EH (cell line): ENCODE data around the gene RNF112.

ENCODE experiments used
- DNase-seq: peaks from one replicate; pipeline ENCODE4 v3.0.0-alpha.2; 2015; ENCODE audit warnings: low read depth

The RNF112 gene

DNA sequence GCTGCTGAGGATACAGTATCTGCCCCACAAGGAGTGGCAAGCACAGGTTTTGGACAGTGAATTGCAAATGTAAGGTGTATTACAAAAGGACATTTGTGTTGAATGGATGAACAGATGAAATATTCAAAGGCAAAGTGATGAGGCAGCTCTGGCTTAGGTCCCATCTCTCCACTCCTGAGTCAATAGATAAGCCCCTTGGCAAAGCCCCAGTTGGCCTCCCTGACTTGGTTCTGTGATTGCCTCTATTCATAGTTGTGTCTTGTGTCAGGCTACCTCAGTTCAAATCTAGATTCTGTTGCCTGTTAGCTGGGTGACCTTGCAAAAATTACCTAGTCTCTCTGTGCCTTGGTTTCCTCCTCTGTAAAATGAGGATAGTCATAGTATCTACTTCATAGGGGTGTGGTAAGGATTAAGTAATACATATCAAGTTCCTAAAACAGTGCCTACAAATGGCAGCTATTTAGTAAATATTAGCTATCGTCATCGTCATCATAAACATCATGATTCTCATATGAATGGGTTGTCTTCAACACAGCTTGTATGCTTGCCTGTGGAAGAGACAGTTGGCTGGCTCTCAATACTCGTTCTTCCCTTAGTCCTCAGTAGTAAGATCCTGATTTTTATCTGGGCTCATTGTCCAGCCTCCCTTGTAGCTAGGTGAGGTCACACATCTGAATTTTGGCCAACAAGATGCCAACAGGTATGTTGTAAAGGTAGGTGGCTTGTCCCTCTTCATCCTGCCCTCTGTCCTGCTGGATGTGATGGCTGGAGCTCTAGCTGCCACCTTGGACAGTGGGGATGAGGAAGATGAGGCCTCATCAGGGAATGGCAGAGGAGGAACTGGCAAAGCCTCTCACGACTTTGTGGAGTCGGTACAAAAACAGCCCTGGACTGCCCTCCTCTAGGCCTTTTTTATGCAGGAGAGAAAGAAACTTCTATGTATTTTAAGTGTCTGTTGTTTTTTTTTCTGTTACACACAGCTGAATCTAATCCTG lies 21.9 kb upstream of the RNF112 start:
- DNase-seq = peak; percentile 38

DNA sequence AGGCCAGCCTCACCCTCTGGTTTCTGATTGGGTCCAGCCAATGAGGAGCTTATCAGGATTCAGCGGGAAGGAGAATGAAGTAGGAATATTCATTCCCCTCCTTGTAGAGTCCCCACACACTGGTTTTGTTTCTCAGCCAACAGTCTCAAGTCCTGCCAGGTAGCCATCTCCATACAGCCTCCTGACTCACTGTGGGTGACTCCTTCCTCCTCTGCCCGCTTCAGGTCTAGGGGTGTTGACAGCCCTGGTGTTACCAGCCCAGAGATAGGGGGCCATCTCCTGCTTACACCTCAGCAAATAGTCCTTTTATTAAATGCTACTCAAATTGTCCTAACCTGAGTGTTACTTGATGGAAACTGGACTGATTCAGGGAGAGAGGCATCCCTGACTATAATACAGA lies 20.1 kb upstream of the RNF112 start:
- no peak for DNase-seq

DNA sequence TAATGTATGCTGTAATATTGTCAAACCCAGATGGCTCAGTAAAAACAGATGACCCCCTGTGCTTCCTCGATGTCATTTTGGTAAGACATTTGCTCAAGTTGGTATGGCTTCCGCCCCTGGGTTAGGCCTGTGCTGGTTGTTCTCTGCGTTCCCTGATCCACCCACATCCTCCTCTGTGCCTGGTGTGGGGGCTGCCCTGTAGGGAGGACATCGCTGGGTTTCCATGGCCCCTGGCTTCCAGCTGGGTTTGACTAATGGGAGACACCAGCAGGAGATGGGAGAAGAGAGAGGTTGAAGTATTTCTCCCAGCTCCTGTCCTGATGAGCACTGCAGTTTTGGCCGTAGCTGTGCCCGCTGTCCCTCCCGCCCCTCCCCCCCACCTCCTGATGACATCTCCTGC lies 19.6 kb upstream of the RNF112 start:
- no peak for DNase-seq

DNA sequence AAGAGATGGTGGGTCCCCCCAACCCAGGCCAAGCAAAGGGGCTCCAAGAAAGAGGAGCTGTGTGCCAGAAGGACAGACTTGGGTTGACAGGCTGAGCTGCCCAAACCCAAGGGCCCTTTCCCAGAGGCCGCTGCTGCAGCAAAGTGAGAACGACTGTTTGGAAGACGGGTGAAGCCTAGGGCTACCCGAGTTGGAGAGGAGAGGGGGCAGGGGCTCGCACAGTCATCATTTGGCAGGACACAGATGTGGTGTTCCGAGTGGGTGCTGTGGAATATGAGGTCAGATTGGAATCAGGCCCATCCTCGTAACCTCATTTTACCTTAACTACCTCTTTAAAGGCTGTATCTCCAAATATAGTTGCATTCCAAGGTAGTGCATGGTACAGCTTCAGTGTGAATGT lies 18.7 kb upstream of the RNF112 start:
- DNase-seq = no peak

DNA sequence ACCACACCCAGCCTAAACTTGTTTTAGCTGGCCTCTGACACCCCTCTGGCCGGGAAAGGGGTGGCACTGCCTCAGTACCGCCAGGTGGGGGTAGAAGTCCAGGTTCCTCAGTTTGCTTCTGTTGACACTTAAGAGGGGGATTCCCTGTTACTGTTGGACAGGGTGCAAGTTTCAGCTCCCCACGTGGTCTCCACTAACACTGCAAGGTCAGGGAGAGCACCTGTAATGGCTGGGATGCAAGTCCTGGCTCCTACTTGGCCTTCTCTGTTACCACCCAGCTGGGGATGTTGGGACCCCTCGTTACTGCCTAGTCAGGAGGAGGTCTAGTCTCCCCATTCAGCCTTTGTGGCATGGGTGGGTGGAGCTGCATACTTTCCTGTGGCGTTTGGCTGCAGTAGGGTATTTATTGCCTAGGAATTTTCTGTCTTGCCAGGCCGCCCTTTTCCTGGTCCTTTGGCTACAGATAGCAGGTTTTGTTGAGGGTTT lies 13.4 kb upstream of the RNF112 start:
- peak; percentile 6 for DNase-seq

DNA sequence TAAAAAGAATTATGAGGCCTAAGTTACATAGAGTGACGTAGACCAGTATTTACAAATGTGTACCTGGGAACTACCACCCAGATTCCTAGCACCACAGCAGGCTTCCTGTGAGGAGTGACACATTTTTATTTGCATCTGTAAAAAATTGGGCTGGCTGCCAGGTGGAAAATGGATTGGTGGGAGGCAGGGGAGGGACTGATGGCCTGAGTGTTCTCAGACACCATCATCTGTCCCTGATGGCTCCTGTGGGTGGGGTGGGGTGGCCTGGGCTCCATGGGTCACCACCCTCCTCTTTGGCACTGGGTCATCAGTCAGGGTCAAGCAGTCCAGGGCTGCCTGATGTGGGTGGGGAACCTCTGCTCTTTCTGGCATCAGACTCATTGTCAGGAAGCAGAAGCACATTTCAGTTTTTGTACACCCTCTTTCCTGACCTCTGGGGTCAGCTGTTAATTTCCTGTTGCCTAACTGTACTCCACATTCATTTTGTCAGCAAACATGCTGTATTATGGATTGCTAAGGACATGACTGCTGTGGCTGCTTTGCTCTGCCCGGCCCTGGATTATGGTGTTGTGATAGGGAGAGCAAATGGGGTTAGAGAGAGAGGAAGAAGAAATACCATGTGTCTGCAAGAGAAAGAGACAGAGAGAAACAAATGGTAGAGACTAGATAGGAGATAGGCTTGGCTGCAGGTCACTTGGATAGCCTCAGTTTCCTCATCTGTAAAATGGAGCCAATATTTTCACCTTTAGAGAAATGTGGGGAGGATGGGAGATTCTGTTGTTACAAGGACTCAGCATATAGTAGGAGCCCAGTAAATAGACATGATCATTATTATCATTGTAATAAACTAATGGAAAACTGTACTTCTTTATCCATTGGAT lies 12.5 kb upstream of the RNF112 start:
- peak; percentile 24 for DNase-seq

DNA sequence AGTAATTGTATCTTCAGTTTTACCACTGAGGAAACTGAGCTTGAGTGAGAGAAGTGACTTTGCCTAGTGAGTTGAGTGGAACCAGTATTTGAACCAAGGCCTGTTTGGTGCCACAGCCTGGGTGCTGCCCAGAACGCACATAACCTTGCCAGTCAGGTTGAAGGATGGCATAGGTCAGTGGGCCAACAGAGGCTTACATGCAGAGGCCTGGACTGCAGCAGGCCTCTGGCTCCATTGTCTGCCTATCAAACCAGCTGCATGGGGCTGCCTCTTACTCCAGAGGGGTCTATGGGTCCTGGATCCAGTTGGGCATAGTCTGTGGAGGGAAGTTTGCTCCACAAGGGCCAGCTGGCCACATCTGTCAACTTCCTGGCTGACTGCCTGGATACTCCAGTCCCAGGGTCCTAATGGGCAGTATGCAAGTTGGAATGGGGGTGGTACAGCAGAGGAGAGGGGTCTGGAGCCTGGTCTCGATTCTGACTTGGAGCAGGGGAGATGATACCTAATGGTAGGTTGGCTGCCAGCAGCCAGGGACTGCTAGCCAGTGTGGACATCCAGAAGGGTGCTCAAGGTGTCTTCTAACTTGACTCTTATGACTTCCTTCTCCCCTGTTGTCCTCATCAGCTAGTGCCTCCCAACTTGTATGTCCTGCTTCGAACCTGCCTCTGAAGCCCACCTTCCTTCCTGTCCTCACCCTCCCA lies 11.1 kb upstream of the RNF112 start:
- no peak for DNase-seq

DNA sequence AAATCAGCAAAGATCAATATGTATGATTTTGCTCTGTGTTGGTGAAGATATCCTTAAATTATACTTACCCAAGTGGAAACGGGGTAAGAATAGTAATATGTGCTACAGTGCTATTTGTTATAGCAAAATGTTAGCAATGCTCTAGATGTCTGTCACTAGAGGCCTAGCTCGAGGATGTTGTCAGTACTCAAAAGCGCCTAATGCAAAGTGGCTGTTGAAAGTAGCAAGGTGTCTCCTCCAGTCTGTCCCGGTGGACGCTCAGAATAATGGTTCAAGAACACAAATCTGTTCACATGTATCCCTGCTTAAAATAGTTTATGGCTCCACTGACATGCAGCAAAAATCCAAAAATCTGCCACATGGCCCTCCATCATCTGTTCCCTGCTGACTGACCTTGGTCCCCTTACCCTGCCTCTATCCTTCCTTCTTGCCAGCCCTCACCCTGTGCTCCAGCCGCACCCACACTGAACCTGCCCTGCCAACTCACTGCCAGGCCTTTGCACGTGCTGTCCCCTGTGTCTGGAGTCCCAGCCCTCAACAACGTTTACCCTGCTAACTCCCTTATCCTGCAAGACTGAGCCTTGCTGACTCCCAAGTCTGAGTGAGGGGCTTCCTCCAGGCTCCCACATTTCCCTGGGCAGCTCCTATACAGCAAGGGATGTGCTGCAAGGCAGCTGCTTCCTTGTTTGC lies 9.6 kb upstream of the RNF112 start:
- DNase-seq = no peak

DNA sequence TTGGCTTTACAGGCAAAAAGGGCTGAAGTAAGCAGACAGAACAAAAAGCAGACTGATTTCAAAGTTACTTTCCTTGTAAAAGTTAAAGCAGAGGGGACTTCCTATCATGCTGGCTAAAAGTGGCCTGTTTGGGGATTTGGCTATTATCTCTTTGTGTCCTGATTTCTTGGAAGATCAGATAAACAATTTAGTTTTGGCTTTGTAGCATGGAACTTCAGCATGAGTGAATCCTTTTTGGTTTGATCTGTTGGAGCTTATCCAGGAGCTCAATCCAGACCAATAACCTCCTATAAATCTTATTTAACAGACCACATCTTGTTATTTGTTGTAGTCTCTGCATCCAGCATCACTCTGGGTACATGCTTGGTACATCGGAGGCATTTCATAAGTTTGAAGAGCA lies 8.9 kb upstream of the RNF112 start:
- DNase-seq = no peak

DNA sequence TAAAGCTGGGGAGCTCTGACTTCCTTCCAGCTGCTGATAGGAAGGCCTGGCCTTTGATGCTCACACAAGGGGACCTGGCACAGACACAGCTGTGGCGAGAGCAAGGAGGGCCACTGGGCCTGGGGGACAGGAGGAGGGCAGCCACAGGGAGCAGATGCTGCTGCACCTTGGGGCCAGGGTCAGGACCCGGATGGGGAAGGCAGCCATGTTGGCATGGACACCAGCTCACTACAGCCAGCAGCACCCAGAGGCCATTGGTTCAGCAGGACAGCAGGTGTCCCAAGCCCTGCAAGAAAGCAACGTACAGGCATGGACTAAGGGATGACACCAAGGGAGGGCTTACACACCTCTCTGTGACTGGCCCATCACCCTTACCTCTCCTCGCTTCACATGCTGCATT lies 8.0 kb upstream of the RNF112 start:
- DNase-seq = no peak

DNA sequence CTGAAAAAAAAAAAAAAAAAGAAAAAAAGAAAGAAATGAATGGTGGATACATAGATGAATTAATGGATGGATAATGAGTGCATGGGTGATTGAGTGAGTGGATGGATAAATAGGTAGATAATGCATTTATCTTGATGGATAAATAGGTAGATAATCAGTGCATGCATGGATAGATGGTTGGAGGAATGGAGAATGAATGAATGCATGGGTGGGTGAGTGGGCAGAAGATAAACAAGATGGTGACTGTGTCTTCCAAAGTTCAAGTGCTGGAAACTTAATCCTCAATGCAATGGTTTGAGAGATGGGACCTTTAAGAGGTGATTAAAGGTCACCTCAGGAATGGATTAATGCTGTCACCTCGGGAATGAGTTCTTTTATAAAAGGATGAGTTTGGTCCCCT lies 6.8 kb upstream of the RNF112 start:
- DNase-seq = no peak

DNA sequence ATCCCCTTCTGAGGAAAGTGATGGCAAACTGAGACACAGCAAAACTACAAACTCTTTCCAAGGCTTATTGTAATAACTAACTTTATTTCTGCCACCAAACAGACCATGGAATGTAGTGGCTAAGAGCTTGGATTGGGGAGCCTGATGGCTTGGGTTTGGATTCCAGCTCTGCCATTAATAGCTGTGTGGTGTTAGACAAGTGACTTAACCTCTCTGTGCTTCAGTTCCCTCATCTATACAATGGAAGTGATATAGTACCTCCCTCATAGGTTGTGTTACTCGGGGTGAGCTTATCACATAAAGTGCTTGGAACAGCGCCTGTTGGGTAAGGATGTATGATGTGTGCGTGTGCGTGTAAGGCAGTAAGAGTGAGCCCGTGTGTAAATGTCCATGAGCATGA lies 5.9 kb upstream of the RNF112 start:
- DNase-seq = no peak

DNA sequence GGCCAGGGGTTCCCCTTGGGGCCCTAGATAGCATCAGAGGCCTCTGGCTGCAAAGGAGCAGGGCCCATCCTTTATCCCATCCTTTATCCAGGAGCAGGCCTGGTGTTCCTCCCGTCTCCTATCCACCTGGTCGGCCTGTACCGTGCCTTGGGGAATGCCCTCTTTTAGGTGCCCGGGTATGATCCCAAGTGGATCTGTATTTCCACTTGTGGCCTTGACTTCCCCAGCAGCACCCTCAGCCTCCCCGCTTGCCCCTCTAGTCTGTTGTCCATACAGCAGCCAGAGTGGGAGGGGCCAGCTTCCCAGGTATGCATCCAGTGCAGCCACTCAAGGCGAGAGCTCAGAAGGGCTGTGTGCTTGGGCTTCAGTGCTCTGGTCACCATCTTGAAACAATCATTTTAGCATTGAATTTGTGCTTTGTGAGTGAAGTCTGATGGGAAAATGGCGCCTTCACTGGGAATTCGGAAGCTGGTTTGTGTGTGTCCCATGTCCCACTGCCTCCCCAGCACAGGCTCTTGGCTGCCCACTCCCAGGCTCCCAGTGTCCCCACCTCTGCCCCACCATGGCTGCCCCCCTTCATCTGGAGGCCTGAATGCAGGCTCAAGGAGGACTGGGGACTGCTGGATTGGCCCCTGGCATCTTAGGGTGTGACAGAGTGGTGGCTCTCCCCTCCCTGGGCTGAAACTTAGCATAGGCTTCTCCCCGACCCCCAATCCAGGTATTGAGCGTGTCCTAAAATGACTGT lies 3.3 kb upstream of the RNF112 start:
- DNase-seq = no peak

DNA sequence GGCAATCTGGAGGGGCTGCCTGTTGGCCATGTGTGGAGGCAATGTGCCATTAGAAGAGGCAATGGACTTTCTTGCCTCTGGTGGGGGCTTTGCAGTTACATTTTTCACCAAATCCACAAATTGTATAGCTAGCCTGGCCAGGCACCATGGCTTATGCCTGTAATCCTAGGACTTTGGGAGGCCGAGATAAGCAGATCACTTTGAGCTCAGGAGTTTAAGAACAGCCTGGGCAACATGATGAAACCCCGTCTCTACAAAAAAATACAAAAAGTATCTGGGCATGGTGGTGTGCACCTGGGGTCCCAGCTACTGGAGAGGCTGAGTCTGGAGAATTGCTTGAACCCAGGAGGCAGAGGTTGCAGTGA lies 2.7 kb upstream of the RNF112 start:
- no peak for DNase-seq

DNA sequence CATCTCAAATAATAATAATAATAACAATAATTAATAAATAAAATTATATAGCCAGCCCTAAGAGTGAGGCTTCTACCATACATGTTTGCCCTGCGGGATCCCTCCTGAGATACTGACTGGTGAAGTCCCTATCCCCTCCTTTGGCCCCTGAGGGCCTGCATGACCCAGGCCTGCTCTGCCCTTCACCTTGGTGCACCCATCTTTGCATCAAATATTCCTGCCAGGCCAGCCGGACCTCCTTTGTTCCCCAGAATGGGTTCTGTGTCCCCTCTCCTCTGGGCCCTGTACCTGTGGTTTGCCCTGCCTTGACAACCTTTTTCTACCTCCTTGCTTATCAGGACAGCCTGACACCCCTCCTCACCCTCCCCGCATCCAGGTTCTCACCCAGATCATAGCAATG lies 2.0 kb upstream of the RNF112 start:
- DNase-seq = no peak

DNA sequence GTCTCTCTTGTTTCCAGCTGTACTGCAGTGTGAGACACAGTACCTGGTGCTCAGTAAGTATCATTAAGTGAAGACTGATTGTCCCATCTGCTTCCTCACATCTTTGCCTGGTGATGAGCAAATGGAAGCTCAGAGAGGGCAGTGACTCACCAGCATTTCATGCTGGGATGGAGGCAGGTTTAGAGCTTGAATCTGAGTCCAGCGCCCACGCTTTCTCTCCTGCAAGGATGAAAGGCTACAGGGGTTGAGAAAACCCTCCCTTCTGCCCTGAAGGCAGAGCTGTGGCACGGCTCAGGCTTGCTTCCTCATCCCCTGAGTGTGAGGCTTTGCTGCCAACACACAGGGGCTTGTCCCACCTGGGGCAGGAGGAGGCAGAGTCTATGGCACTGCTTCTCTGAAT lies 1.5 kb upstream of the RNF112 start:
- DNase-seq = peak; percentile 81

DNA sequence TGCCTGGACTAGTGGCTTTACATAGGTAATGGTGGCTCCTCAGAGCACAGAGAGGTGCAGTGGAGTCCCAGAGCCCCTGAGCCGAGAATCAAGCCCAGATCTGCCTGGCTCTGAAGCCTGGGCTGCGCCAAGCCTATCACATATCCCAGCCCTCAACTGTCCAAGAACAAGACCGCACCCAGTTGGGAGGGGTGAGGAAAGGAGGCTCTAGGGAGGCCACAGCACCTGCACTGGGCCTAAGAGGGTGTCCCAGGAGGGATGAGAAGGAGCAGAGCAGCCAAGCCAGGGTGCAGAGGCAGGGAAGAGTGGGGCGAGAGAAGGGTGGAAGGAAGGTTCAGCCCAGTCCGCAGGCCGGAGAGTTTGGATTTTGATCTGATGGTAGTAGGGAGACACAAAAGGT lies 941 bp upstream of the RNF112 start:
- DNase-seq = no peak

DNA sequence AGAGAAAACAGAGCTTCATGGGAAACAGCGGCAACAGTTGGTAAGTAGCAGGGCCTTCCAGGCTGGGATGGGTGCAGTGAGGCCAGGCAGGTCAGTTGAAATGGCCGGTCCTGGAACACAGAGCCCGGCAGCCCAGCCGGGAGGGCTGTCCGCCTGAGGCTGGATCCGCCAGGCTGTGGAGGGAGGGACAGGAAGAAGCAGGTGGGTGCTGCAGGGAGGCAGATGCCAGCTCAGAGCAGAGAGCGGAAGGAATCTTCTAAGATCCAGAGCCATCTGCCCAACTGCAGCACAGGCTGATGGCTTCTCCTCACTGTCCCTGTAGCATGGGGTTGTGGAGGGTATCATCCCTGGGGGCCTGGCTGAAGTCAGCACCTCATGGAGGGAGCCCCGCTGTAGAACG lies 599 bp downstream of the RNF112 start:
- DNase-seq = no peak

DNA sequence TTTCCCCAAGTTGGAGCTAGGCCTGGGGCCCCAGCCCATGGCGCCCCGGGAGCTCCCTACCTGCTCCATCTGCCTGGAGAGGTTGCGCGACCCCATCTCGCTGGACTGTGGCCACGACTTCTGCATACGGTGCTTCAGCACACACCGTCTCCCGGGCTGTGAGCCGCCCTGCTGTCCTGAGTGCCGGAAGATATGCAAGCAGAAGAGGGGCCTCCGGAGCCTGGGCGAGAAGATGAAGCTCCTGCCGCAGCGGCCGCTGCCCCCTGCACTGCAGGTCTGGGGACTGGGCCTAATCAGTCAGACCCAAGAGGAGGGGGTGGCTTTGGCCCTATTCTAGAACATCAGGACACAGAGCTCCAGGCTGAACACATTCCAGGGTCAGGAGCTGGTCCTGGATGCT lies 1.5 kb downstream of the RNF112 start:
- no peak for DNase-seq

DNA sequence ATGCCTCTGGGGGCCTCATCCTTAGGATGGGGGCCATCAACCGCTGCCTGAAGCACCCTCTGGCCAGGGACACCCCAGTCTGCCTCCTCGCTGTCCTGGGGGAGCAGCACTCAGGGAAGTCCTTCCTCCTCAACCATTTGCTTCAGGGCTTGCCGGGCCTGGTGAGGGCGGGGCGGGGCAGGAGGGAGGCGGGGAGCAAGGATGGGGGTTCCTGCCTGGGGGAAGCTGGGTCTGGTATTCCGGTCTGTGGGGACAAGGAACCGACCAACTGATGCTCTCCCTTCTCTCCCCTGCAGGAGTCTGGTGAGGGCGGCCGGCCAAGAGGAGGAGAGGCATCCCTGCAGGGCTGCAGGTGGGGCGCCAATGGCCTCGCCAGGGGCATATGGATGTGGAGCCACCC lies 2.0 kb downstream of the RNF112 start:
- no peak for DNase-seq

DNA sequence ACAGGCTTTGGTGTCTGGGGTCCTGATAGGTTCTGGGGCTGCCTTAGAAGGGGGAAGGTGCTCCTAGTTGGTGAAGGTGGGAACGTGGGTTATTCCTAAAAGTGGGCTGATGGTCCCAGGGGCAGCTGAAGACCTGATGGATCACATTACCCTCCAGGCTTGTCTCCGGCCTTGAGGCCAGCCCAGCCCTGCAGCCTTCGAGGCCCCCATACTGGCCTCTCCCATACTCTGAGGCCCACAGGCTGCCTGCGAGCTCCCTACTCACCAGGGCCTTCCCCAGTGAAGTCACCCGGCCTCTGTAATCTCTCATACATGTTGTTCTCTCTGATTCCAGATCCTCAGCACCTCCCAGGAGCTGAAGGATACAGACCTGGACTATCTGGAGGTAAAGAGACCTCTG lies 2.7 kb downstream of the RNF112 start:
- no peak for DNase-seq
